Fibroblast of the aortic adventitia (primary cell): Measurements from ENCODE around the gene LRRC71. TPM values are rescaled to one million over a fixed set of nuclear protein-coding genes. Genes with fewer than 3 reads are reported as not detected.

Source experiments
- DNase-seq: peaks from one replicate; pipeline ENCODE4 v3.0.0-alpha.2; 2010; ENCODE audit warnings: low read depth
- H3K4me3 ChIP-seq: 2 replicates; pipeline ENCODE4 v1.5.1; 2011; ENCODE audit warnings: low read depth, mild to moderate bottlenecking, control low read depth, low read length, moderate library complexity
- CTCF ChIP-seq: IDR thresholded peaks from 2 replicates; pipeline ENCODE4 v1.5.1; 2011; ENCODE audit warnings: mild to moderate bottlenecking, low read length, control low read depth, inconsistent platforms; ENCODE audit not compliant: insufficient read depth
- total RNA-seq: library from RNA; depleted of rRNA; stranded (reverse); fragments of >200 nt; gene quantifications from 2 replicates; pipeline ENCODE4 v1.2.3, GENCODE V29; 2012; ENCODE audit warnings: low replicate concordance

The LRRC71 gene
- total RNA-seq, 1 donor, result 0.09 TPM

GRCh38 chr1:156939786-156940334 lies 19.4 kb downstream of the LRRC71 start:
- DNase-seq, result no peak
- TF ChIP-seq CTCF, result no peak
- H3K4me3 ChIP-seq, result no peak overlapping the region

- no peak overlapping the region for H3K4me3 ChIP-seq
- no peak for TF ChIP-seq CTCF
- DNase-seq, result no peak
These were observed 21.2 kb downstream of the LRRC71 start for GRCh38 chr1:156941675-156942074.

- no peak for DNase-seq
- TF ChIP-seq CTCF, result no peak
- no peak overlapping the region for H3K4me3 ChIP-seq
These were observed 21.7 kb downstream of the LRRC71 start for GRCh38 chr1:156942176-156942575.

GRCh38 chr1:156942576-156942975 lies 22.1 kb downstream of the LRRC71 start:
- no peak for TF ChIP-seq CTCF
- H3K4me3 ChIP-seq, result no peak overlapping the region
- no peak for DNase-seq

- no peak for TF ChIP-seq CTCF
- no peak overlapping the region for H3K4me3 ChIP-seq
- DNase-seq, result no peak
These were observed 23.3 kb downstream of the LRRC71 start for GRCh38 chr1:156943756-156944155.

- H3K4me3 ChIP-seq, result no peak overlapping the region
- DNase-seq, result no peak
- no peak for TF ChIP-seq CTCF
These were observed 23.8 kb downstream of the LRRC71 start for GRCh38 chr1:156944268-156944667.

GRCh38 chr1:156944848-156945247 lies 24.4 kb downstream of the LRRC71 start:
- no peak for DNase-seq
- no peak overlapping the region for H3K4me3 ChIP-seq
- no peak for TF ChIP-seq CTCF
